NCI-H524 treated with DMSO at 0.1 percent for 48 hours (cell line): Measurements from ENCODE around the gene SOCS3.

ENCODE experiments used
- DNase-seq: peaks from one replicate; lab custom pipeline; 2025; lab: John Stamatoyannopoulos, UW

The SOCS3 gene, protein sequence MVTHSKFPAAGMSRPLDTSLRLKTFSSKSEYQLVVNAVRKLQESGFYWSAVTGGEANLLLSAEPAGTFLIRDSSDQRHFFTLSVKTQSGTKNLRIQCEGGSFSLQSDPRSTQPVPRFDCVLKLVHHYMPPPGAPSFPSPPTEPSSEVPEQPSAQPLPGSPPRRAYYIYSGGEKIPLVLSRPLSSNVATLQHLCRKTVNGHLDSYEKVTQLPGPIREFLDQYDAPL

GRCh38 chr17:78359997-78360370 lies at the start of gene SOCS3:
Gene SOCS3, minus strand, starts transcription at chr17:78360077. Its CDS starts 982 bp downstream, at chr17:78359095.
- DNase-seq, result peak; percentile 40

DNA sequence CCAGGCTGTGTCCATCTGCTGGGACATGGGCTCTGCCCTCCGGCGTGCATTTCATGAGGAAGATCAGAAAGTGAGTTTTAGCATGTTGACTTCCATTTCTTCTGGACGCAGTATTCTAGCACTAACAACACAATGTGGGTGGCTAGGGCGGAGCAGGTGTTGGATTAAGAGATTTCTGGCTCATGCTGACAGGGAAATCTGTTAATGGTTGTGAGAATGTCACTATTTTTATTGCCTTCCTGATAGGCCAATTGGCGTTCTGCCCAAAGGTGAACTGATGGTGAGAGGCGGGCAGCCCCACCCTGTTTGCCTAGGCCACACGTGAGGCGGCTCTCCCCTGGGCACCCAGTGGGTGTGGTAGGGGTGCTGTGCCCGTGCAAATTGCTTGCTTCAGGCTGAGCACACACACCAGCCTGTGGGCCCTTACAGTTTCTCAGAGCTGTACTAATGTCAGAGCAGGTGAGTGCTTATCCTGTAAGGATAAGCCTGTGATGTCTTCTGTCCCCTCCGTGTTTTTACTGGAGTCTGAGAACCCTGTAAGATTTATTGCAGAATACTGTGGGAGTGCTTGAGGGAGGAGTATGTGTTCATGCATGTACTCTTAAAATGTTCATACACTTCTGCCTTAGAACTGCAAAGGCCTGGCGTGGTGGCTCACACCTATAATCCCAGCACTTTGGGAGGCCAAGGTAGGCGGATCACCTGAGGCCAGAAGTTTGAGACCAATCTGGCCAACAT lies 49.5 kb upstream of the SOCS3 start:
- peak; percentile 76 for DNase-seq

- DNase-seq, result no peak
Measured at GRCh38 chr17:78408476-78409050, 48.7 kb upstream of the SOCS3 start.

DNA sequence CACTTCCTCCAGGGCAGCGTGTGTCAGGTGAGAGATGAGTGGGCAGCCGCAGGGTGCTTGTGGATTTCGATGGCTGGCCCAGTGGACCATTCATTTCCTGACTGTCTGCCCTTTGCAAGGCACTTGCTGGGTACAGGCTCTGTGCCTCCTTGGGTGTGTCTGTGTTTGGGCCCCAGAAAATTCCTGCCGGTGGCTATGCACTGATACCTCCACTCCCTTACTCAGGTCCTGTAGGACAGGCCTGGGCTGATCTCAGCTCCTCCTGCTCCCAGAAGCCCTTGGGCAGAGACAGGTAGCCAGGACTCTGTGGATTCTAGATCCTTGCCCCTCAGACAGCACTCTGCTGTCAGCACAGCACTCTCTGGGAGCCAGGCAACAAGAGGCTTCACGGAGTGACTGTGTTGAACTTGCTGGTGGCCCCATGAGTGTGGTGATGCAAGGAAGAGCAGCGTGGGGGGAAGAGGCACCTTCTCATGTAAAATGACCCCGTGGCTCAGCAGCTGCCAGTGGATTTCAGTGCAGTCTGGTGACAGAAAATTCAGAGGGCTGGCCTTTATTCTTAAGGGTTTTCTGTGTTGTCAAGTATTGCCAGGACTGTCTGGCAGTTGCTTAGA lies 47.6 kb upstream of the SOCS3 start:
- peak; percentile 59 for DNase-seq

DNA sequence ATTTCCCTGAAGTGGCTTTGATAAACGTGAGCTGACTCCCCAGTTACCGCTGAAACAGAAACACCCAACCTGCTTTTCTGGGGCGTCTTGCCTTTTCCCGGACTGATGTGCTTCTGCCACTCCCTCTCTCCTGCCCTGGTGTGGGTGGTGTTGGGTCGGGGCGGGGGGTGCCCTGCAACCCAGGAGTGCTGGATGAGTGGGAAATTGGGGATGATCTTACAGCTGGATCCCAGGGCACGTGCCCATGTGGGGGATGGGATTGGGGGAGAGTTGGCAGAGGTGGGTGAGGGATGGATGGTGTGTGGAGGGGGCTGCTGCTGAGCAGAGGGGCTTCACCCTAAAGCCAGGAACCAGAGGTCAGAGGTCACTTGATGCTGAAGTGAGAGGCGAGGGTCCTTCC lies 47.0 kb upstream of the SOCS3 start:
- no peak for DNase-seq

DNA sequence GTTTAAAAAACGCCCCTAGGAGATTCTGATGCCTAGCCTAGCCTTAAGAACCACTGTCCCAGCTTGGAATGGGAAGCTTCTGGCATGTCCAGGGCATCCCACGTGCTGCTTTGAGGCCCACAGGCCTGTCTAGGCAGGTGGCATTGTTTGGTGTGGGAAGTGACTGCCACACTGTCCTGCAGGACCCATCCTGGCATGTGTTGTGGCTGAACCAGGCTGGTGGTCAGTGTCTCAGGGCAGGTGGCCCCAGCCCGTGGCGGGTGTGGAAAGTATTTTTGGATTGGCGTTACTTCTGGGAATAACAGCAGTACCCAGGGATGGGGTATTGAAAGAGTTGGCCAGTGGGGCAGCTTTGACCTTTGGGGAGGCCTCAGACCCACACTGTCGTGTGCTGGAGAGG lies 46.5 kb upstream of the SOCS3 start:
- DNase-seq, result no peak

- DNase-seq, result no peak
Measured at GRCh38 chr17:78403822-78404221, 43.9 kb upstream of the SOCS3 start.

DNA sequence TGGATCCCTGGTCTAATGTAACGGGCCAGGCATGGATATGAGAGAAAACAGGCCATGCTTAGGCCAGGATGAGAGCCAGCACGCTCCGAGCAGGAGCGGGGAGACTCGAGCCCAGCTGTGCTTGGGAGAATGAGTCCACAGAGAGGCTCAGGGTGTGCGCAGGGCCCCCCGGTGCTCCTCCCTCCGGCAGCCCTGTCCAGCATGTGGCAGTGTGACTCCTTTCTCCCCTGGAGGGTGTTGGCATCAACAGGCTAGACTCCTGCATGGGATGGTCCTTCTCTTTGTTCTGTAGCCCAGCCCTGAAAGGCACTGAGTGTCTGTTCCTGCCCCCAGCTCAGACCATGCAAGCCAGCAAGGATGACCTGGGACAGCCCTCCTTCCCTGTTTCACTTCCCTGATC lies 42.0 kb upstream of the SOCS3 start:
- DNase-seq, result no peak

DNA sequence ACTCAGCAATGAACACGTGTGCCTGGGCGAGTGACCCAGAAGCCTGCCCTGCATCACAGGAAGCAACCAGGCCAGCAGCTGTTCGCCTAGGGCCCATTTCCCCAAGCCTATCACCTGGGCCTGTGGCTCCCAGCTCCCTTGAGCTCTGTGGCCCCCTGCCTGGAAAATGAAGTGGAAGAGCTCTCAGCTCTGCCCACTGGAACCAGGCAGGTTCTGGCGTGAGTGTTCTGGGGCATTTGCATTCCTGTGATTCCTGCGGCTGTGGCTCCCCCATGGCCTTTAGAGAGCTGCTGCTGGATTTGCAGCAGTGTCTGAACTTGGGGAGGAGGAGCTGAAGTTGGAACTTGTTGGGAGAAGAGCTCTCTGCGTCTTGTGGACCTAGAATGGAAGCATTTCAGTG lies 41.4 kb upstream of the SOCS3 start:
- no peak for DNase-seq

DNA sequence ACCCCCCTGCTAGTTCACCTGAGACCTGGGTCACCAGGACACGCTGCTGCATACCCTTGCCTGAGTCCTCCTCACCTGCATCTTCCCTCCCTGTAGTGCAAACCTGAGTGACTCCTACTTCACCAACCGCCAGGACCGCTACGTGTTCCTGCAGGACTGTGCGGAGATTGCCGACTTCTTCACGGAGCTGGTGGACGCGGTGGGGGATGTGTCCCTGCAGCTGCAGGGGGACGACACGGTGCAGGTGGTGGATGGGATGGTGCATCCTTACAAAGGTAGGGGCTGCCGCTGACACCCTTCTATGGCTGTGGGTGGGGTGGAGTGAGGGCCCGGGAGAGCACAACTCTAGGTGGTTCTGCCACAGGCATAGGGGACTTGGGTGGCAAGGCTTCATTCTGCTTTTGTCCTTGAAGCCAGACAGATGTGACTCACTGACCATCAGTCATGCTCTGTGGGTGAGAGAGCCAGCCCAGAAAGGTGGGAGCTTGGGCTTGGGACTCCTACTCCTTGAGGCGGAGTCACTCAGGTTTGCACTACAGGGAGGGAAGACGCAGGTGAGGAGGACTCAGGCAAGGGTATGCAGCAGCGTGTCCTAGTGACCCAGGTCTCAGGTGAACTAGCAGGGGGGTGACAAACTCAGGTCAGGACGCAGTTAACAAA lies 40.8 kb upstream of the SOCS3 start:
- DNase-seq, result no peak

DNA sequence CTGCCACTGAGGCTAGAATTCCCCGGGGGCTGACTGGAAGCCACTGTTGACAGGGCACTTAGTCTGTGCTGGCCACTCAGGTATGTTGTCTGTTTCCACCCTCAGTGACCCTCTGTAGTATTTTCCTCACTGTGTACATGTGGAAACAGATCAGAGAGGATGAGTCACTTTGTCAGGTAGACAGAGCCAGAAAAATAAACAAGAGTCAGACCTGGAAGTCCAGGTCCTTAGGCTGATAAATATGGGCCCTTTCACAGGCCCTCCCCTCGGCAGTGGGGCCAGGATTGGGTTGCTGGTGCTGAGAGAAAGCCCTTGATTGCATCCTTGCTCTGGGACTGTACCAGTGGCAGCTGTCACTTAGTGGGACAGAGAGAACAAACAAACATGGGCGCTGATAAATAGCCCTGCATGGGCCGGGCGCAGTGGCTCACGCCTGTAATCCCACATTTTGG lies 39.8 kb upstream of the SOCS3 start:
- no peak for DNase-seq

DNA sequence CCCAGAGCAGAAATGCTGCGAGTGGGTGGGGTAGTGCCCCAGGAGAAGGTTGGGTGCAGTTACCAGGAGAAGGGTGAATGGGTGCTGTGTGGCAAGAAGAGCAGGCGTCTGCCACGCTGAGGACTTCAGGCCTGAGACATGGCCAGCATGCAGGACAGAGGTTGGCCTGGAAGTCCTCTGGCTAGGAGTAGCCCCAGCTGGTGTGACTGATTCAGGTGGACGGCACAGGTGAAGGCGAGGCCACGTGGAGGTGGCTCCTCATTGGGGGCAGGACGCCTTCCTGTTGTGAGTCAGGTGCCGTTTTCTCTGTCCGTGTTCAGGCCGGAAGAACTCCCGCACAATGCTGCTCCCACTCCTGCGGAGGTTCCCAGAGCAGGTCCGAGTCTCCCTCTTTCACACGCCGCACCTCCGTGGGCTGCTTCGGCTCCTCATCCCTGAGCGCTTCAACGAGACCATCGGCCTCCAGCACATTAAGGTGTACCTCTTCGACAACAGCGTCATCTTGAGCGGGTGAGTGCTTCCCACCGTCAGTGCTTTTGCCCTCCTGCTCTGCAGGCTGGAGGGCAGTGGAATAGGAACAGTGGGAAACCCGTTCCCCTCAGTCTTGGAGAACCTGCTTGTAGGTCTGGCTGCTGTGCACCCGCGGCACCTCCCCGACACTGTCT lies 39.3 kb upstream of the SOCS3 start:
- DNase-seq, result no peak

- no peak for DNase-seq
Measured at GRCh38 chr17:78398390-78398789, 38.5 kb upstream of the SOCS3 start.

GRCh38 chr17:78397681-78398101 lies 37.8 kb upstream of the SOCS3 start:
- DNase-seq, result no peak

DNA sequence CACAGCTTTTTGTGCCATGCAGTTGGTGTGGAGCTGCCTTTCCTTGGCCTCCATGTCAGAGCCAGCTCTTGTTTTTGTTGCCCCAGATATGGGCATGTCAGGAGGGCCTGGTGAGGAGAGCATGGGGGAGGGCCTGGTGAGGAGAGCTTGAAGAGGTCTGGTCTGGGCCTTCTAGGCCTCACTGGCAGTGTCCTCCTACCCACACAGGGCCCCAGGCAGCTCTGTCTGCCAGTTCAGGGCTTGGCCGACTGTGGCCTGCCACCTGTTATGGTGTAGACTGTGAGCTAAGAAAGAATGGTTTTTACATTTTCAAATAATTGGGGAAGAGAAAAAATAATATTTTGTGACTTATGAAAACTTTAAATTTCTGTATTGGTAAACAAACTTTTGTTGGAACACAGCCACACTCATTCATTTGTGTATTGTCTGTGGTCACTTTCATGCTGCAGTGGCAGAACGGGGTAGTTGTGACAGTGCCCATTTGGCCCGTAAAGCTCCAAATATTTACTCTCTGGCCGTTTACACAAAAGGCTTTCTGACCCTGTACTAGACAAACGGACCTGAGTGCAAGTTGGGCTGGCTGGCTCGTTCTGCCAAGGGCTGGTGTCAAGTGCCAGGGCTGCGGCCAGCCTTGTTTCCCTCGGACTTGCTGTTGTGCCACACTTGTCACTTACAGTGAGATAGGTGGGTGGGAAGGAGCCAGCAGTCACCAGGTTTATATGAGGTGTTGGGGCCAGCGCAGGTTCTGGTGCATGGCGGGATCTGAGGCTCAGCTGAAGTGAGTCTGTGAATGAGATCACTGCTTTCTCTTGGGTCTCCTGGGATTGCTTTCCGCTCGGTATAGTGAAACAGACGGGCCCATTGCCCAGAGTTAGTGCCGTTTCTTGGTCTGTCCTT lies 36.8 kb upstream of the SOCS3 start:
- DNase-seq, result no peak

DNA sequence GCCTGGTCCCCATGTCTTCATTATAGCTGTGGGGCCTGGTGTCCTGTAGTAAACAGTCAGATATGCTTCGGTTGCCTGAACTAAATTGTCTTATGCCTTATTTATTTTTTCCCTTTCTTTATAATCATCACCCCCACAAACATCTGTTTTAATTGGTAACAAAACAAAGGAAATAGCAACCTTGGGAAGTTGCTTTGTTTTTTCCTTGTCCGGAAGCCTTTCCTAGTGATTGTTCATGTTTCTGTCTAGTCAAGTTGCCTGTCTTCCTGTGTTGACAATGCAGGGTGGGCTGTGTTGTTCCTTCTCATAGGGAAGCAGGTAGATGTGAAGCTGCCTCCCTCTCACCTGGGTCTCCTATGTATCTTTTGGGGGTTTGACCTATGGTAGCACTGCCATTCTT lies 35.3 kb upstream of the SOCS3 start:
- DNase-seq, result no peak

DNA sequence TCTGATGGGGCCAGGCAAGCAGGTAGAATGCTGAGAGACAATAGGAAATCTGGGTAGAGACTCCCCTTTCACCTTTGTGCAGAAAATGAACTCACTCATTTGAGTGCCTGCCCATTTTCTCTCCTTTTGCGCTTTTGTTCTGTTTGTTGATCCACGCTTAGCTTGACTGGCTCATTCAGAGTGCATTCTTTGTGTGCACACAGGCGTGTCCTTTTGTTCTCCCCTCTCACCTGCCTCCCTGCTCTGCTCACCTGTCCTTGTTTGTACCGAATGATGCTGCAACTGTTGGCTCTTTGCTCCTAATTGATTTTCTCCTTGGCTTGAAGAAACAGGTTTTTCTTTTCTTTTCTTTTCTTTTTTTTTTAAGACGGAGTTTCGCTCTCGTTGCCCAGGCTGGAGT lies 34.3 kb upstream of the SOCS3 start:
- no peak for DNase-seq

- DNase-seq, result no peak
Measured at GRCh38 chr17:78393575-78393974, 33.7 kb upstream of the SOCS3 start.

GRCh38 chr17:78392295-78392694 lies 32.4 kb upstream of the SOCS3 start:
- DNase-seq, result no peak

GRCh38 chr17:78391843-78392242 lies 32.0 kb upstream of the SOCS3 start:
- DNase-seq, result no peak

- no peak for DNase-seq
Measured at GRCh38 chr17:78391051-78391431, 31.2 kb upstream of the SOCS3 start.
